Measurements from ENCODE around the gene HSPA12B. TPM values are rescaled to one million over a fixed set of nuclear protein-coding genes. Genes with fewer than 3 reads are reported as not detected.

HSPA12B gene
- total RNA-seq, 1 experiment from 2014 or later, result not detected

- CTCF ChIA-PET, result no interaction called here
- no peak for TF ChIP-seq CTCF (IDR thresholded peaks at IDR 0.05; ENCODE audit: insufficient read depth in 1 of 2, low read depth in 1 of 2, low read length in 1 of 2, severe bottlenecking in 1 of 2, unreplicated experiment in 1 of 2)
- POLR2A ChIA-PET, result no interaction called here
- H3K27me3 ChIP-seq (replicated peaks; ENCODE audit: control insufficient read depth, insufficient read depth, low read length), result no peaks in the 10 kb centered on the region
- Mint-ChIP-seq H3K4me3 (ENCODE audit: unreplicated experiment) (no peak overlapping the region), H3K4me1 (ENCODE audit: low read depth, unreplicated experiment) (peaks cover 7% of the 10 kb centered on the region), H3K9me3 (ENCODE audit: unreplicated experiment) (no peaks in the 10 kb centered on the region), H3K27me3 (ENCODE audit: insufficient read depth, unreplicated experiment) (no peaks in the 10 kb centered on the region), H3K36me3 (ENCODE audit: insufficient read depth, unreplicated experiment) (no peaks in the 10 kb centered on the region), H3K27ac (ENCODE audit: unreplicated experiment) (no peak overlapping the region)
- intact Hi-C loops (cut with micrococcal nuclease; ENCODE audit: unreplicated experiment), result no loop called here
- BruUV-seq (replicated peaks), result no TSS peak
- no peak for DNase-seq
- no peak overlapping the region for H3K4me3 ChIP-seq (ENCODE audit: low read depth, low read length)
- H3K9me3 ChIP-seq, result no peaks in the 10 kb centered on the region
- H3K36me3 ChIP-seq (ENCODE audit: control insufficient read depth, insufficient read depth, low read length), result no peaks in the 10 kb centered on the region
- no peaks in the 10 kb centered on the region for H3K4me1 ChIP-seq
These were observed 42.5 kb upstream of the HSPA12B start for GRCh38 chr20:3689978-3690377.

GRCh38 chr20:3690413-3690812 lies 42.1 kb upstream of the HSPA12B start:
- peaks cover 7% of the 10 kb centered on the region for H3K4me1 Mint-ChIP-seq (ENCODE audit: low read depth, unreplicated experiment)
- H3K9me3 Mint-ChIP-seq (ENCODE audit: unreplicated experiment), result no peaks in the 10 kb centered on the region
- H3K4me1 ChIP-seq, result no peaks in the 10 kb centered on the region
- no peak overlapping the region for H3K4me3 Mint-ChIP-seq (ENCODE audit: unreplicated experiment)
- H3K4me3 ChIP-seq (ENCODE audit: low read depth, low read length), result no peak overlapping the region
- H3K9me3 ChIP-seq, result no peaks in the 10 kb centered on the region
- no TSS peak for BruUV-seq (replicated peaks)
- no peaks in the 10 kb centered on the region for H3K36me3 ChIP-seq (ENCODE audit: control insufficient read depth, insufficient read depth, low read length)
- H3K27me3 ChIP-seq (replicated peaks; ENCODE audit: control insufficient read depth, insufficient read depth, low read length), result no peaks in the 10 kb centered on the region
- no peaks in the 10 kb centered on the region for H3K27me3 Mint-ChIP-seq (ENCODE audit: insufficient read depth, unreplicated experiment)
- TF ChIP-seq CTCF (IDR thresholded peaks at IDR 0.05; ENCODE audit: insufficient read depth in 1 of 2, low read depth in 1 of 2, low read length in 1 of 2, severe bottlenecking in 1 of 2, unreplicated experiment in 1 of 2), result no peak
- DNase-seq, result no peak
- H3K36me3 Mint-ChIP-seq (ENCODE audit: insufficient read depth, unreplicated experiment), result no peaks in the 10 kb centered on the region
- no peak overlapping the region for H3K27ac Mint-ChIP-seq (ENCODE audit: unreplicated experiment)
- CTCF ChIA-PET, result no interaction called here
- intact Hi-C loops (cut with micrococcal nuclease; ENCODE audit: unreplicated experiment), result no loop called here
- POLR2A ChIA-PET, result no interaction called here

DNA sequence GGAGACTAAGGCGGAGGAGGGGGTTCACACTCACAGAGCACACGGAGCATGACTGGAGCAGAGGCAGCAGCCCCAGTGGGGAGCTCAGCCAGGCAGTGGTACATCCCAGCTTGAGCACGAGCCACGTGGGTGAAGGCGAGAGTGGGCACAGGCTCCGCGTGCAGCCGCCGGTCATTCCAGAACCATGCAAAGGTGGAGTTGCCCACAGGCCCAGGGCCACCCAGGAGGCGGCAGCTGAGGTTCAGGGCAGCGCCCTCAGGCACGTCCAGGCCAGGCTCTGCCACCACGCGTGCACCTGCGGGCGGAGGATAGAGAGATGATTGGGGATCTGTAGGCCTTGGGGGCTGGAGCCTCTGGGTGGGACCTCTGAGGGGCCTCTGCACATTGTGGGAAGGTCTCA lies 41.2 kb upstream of the HSPA12B start:
- H3K4me3 ChIP-seq (ENCODE audit: low read depth, low read length), result no peak overlapping the region
- Mint-ChIP-seq H3K9me3 (ENCODE audit: unreplicated experiment) (no peaks in the 10 kb centered on the region), H3K27me3 (ENCODE audit: insufficient read depth, unreplicated experiment) (no peaks in the 10 kb centered on the region), H3K4me1 (ENCODE audit: low read depth, unreplicated experiment) (peaks cover 7% of the 10 kb centered on the region), H3K4me3 (ENCODE audit: unreplicated experiment) (no peak overlapping the region), H3K36me3 (ENCODE audit: insufficient read depth, unreplicated experiment) (no peaks in the 10 kb centered on the region), H3K27ac (ENCODE audit: unreplicated experiment) (no peak overlapping the region)
- H3K4me1 ChIP-seq, result no peaks in the 10 kb centered on the region
- no peaks in the 10 kb centered on the region for H3K9me3 ChIP-seq
- intact Hi-C loops (cut with micrococcal nuclease; ENCODE audit: unreplicated experiment), result no loop called here
- TF ChIP-seq CTCF (IDR thresholded peaks at IDR 0.05; ENCODE audit: insufficient read depth in 1 of 2, low read depth in 1 of 2, low read length in 1 of 2, severe bottlenecking in 1 of 2, unreplicated experiment in 1 of 2), result no peak
- BruUV-seq (replicated peaks), result no TSS peak
- no peaks in the 10 kb centered on the region for H3K27me3 ChIP-seq (replicated peaks; ENCODE audit: control insufficient read depth, insufficient read depth, low read length)
- CTCF ChIA-PET, result no interaction called here
- DNase-seq, result no peak
- POLR2A ChIA-PET, result no interaction called here
- no peaks in the 10 kb centered on the region for H3K36me3 ChIP-seq (ENCODE audit: control insufficient read depth, insufficient read depth, low read length)

All from Caco-2 (cell line).